ENCODE results near the gene KCNMA1. TPM values are rescaled to one million over a fixed set of nuclear protein-coding genes. Genes with fewer than 3 reads are reported as not detected.

The KCNMA1 gene
- total RNA-seq, 1 experiment from 2014 or later: 0.70 TPM

DNA sequence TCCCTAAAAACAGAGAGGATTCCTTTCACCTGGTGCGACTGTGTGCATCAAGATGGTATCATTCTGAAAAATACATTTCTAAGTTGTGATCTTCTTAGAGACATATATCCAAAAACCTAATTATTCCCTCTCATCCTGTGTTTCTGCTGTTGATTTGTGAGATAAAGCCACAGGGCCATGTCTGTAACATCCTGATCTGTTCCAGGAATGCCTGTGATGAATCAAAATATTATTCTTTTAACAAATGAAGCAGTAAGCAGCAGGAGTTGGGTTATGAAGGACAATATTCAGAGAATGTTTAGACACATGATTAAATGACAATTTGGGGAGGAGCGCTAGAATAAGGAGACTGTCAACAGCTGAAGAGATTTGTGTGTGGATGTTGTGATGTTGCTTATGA lies 731.4 kb downstream of the KCNMA1 start:
- no peaks in the 10 kb centered on the region for H3K36me3 ChIP-seq (ENCODE audit: low read depth)
- TF ChIP-seq, protein P1, sequence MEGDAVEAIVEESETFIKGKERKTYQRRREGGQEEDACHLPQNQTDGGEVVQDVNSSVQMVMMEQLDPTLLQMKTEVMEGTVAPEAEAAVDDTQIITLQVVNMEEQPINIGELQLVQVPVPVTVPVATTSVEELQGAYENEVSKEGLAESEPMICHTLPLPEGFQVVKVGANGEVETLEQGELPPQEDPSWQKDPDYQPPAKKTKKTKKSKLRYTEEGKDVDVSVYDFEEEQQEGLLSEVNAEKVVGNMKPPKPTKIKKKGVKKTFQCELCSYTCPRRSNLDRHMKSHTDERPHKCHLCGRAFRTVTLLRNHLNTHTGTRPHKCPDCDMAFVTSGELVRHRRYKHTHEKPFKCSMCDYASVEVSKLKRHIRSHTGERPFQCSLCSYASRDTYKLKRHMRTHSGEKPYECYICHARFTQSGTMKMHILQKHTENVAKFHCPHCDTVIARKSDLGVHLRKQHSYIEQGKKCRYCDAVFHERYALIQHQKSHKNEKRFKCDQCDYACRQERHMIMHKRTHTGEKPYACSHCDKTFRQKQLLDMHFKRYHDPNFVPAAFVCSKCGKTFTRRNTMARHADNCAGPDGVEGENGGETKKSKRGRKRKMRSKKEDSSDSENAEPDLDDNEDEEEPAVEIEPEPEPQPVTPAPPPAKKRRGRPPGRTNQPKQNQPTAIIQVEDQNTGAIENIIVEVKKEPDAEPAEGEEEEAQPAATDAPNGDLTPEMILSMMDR (conservative IDR thresholded peaks at IDR 0.05): no peak
- TF ChIP-seq EZH2 (IDR thresholded peaks at IDR 0.05; ENCODE audit: low read depth): no peak
- H4K20me1 ChIP-seq (ENCODE audit: insufficient read depth): no peaks in the 10 kb centered on the region
- BruUV-seq (replicated peaks): no TSS peak
- no peak for DNase-seq
- H3K4me3 ChIP-seq: no peak overlapping the region
- no peak overlapping the region for H3K4me2 ChIP-seq
- intact Hi-C loops (cut with micrococcal nuclease; ENCODE audit: unreplicated experiment): no loop called here
- ChIA-PET CTCF (no interaction called here), POLR2A (ENCODE audit: unreplicated experiment) (no interaction called here)
- no peaks in the 10 kb centered on the region for H3K9me2 ChIP-seq (ENCODE audit: insufficient read depth)
- no peak overlapping the region for H3K27ac ChIP-seq
- no peak overlapping the region for H2AFZ ChIP-seq
- H3K9me3 ChIP-seq (ENCODE audit: insufficient read depth, low read depth): no peaks in the 10 kb centered on the region
- H3K27me3 ChIP-seq (ENCODE audit: insufficient read depth, low read depth): no peaks in the 10 kb centered on the region; the same call in 1 of the 2 replicates
- no peaks in the 10 kb centered on the region for H3F3A ChIP-seq (ENCODE audit: insufficient read depth, low read depth)
- H3K79me2 ChIP-seq (ENCODE audit: low read depth): no peaks in the 10 kb centered on the region
- no peaks in the 10 kb centered on the region for H3K4me1 ChIP-seq (replicated peaks; ENCODE audit: insufficient read depth)

DNA sequence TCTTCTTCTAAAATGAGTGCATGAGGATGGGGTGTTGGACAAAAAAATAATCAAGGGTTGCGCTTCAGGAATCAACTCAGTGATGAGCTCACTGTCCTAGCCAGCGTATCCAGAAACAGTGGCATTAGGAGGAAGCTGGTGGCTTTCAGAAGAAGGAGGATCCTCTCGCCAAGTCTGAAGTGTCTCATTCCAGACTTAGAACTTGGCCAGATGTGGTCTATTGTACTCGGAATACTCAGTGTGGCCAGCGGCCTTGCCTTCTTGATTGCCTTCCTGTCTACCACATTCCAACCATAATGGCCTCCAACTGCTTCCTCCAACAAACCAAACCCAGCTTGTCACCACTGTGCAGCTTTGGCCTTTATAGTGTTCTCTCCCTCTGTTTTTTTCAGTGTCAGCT lies 732.4 kb downstream of the KCNMA1 start:
- TF ChIP-seq, protein P1 (conservative IDR thresholded peaks at IDR 0.05): no peak
- no peak for TF ChIP-seq EZH2 (IDR thresholded peaks at IDR 0.05; ENCODE audit: low read depth)
- Histone ChIP-seq H3K4me1 (replicated peaks; ENCODE audit: insufficient read depth) (no peaks in the 10 kb centered on the region), H4K20me1 (ENCODE audit: insufficient read depth) (no peaks in the 10 kb centered on the region), H3K79me2 (ENCODE audit: low read depth) (no peaks in the 10 kb centered on the region), H3K9me3 (ENCODE audit: insufficient read depth, low read depth) (no peaks in the 10 kb centered on the region), H3K27ac (no peak overlapping the region), H3K4me3 (no peak overlapping the region), H3K27me3 (ENCODE audit: insufficient read depth, low read depth) (no peaks in the 10 kb centered on the region; the same call in 1 of the 2 replicates), H3K36me3 (ENCODE audit: low read depth) (no peaks in the 10 kb centered on the region), H3K9me2 (ENCODE audit: insufficient read depth) (no peaks in the 10 kb centered on the region), H3K4me2 (no peak overlapping the region), H2AFZ (no peak overlapping the region), H3F3A (ENCODE audit: insufficient read depth, low read depth) (no peaks in the 10 kb centered on the region)
- DNase-seq: no peak
- POLR2A ChIA-PET (ENCODE audit: unreplicated experiment): no interaction called here
- no TSS peak for BruUV-seq (replicated peaks)
- intact Hi-C loops (cut with micrococcal nuclease; ENCODE audit: unreplicated experiment): no loop called here
- CTCF ChIA-PET: interaction anchor here (0.7 kb wide), 1 partner anchor 140 kb away, joined by 3 read pairs; no protein-coding TSS in a partner anchor

DNA sequence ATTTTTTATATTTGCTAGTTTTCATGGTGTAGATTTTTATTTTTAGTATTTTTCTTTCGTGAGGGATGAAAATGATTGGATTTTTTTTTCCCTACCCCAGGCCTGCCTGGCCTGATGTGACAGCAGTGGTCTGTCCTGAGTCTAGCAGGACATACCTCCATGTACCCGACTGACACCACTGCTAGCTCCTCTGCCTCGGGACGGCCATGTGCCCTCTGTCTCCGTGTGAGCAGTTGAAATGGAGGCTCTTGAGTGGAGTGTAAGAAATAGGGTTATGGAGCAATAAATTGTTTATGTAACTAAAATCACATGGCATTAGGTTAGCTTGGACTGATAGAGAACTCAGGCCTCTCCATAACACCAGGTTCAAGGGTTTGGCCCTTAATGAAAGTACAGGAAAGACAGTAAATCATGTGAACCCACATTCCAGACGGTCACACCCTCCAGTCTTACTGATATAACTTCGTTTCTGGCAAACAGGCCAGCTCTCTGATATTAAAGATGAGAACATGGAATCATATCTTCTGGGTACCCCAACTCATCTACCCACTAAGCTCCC lies 734.1 kb downstream of the KCNMA1 start:
- H3F3A ChIP-seq (ENCODE audit: insufficient read depth, low read depth): no peaks in the 10 kb centered on the region; the same call in 1 of the 2 replicates
- no peaks in the 10 kb centered on the region for H3K4me1 ChIP-seq (replicated peaks; ENCODE audit: insufficient read depth)
- no peaks in the 10 kb centered on the region for H3K9me2 ChIP-seq (ENCODE audit: insufficient read depth)
- intact Hi-C loops (cut with micrococcal nuclease; ENCODE audit: unreplicated experiment): no loop called here
- no peak overlapping the region for H3K4me3 ChIP-seq
- no peaks in the 10 kb centered on the region; the same call in 1 of the 2 replicates for H3K27me3 ChIP-seq (ENCODE audit: insufficient read depth, low read depth)
- no peak for DNase-seq
- POLR2A ChIA-PET (ENCODE audit: unreplicated experiment): no interaction called here
- no TSS peak for BruUV-seq (replicated peaks)
- no peak overlapping the region for H2AFZ ChIP-seq
- CTCF ChIA-PET: interaction anchor here (0.6 kb wide), 1 partner anchor 356 kb away, joined by 3 read pairs; no protein-coding TSS in a partner anchor
- no peaks in the 10 kb centered on the region for H4K20me1 ChIP-seq (ENCODE audit: insufficient read depth)
- H3K36me3 ChIP-seq (ENCODE audit: low read depth): no peaks in the 10 kb centered on the region
- H3K27ac ChIP-seq: no peak overlapping the region
- no peak for TF ChIP-seq EZH2 (IDR thresholded peaks at IDR 0.05; ENCODE audit: low read depth)
- TF ChIP-seq, protein P1 (conservative IDR thresholded peaks at IDR 0.05): no peak
- H3K9me3 ChIP-seq (ENCODE audit: insufficient read depth, low read depth): no peaks in the 10 kb centered on the region
- H3K4me2 ChIP-seq: no peak overlapping the region
- no peaks in the 10 kb centered on the region for H3K79me2 ChIP-seq (ENCODE audit: low read depth)

Measured in PC-9 (cell line).